CD14-positive monocyte (primary cell): ENCODE data around the gene SDK1. TPM values are rescaled to one million over a fixed set of nuclear protein-coding genes. Genes with fewer than 3 reads are reported as not detected.
A peak's percentile ranks its signal among the peaks of the same experiment; 100 is the strongest.

ENCODE experiments used
- DNase-seq, 3 donors: peaks; one replicate each; pipeline ENCODE4 v3.0.0-alpha.2; 2011 to 2022
- H2AFZ ChIP-seq: 2 replicates; pipeline ENCODE4 v1.6.0; 2012; ENCODE audit warnings: mild to moderate bottlenecking, low read depth, low read length, inconsistent platforms; ENCODE audit not compliant: insufficient read depth, poor library complexity, severe bottlenecking
- H3K27ac ChIP-seq, 2 donors: 1 replicate in 1 of 2; 2 replicates in 1 of 2; pipeline ENCODE4 v1.5.1; 2012 to 2013; ENCODE audit warnings: low read length in 2 of 2, control low read depth in 1 of 2, inconsistent platforms in 1 of 2, low read depth in 1 of 2, mild to moderate bottlenecking in 1 of 2
- H3K27me3 ChIP-seq, 2 donors: one replicate each; pipeline versions ENCODE4 v1.6.0 to v1.6.1; 2011 to 2013; ENCODE audit warnings: low read length in 2 of 2; ENCODE audit not compliant: control insufficient read depth in 2 of 2, insufficient read depth in 2 of 2
- H3K36me3 ChIP-seq, 2 donors: replicated peaks in 1 of 2; 1 replicate in 1 of 2; 2 replicates in 1 of 2; pipeline versions ENCODE4 v1.5.1 to v1.6.1; 2012 to 2013; ENCODE audit warnings: low read length in 2 of 2, control low read depth in 1 of 2, inconsistent platforms in 1 of 2, mild to moderate bottlenecking in 1 of 2; ENCODE audit not compliant: insufficient read depth in 2 of 2, control insufficient read depth in 1 of 2
- H3K4me1 ChIP-seq, 2 donors: 1 replicate in 1 of 2; 2 replicates in 1 of 2; pipeline versions ENCODE4 v1.5.1 to v1.6.1; 2012 to 2013; ENCODE audit warnings: low read length in 2 of 2, control low read depth in 1 of 2, inconsistent platforms in 1 of 2, mild to moderate bottlenecking in 1 of 2, moderate library complexity in 1 of 2; ENCODE audit not compliant: insufficient read depth in 2 of 2, control insufficient read depth in 1 of 2
- H3K4me2 ChIP-seq: replicated peaks from 2 replicates; pipeline ENCODE3; 2012; ENCODE audit warnings: low read length, moderate library complexity, mild to moderate bottlenecking; ENCODE audit not compliant: poor library complexity, severe bottlenecking; ENCODE audit errors: extremely low read depth
- H3K4me3 ChIP-seq, 3 experiments: fragments of 200-600 bp in 1 of 3; sonication (generic) in 1 of 3; replicated peaks in 1 of 3; 1 replicate in 2 of 3; 2 replicates in 1 of 3; pipeline ENCODE4 v1.5.1; 2011 to 2013; ENCODE audit warnings: low read length in 3 of 3, mild to moderate bottlenecking in 3 of 3, control low read depth in 2 of 3, low read depth in 2 of 3, inconsistent platforms in 1 of 3, moderate library complexity in 1 of 3
- H3K79me2 ChIP-seq: 2 replicates; pipeline ENCODE4 v1.6.0; 2012; ENCODE audit warnings: mild to moderate bottlenecking, control low read depth, inconsistent platforms, low read length, moderate library complexity; ENCODE audit not compliant: insufficient read depth
- H3K9ac ChIP-seq: 2 replicates; pipeline ENCODE4 v1.6.0; 2017; ENCODE audit warnings: low read length, mild to moderate bottlenecking; ENCODE audit not compliant: insufficient read depth, poor library complexity, severe bottlenecking
- H3K9me3 ChIP-seq, 2 donors: replicated peaks in 1 of 2; 1 replicate in 1 of 2; 2 replicates in 1 of 2; pipeline versions ENCODE4 v1.5.1 to v1.6.1; 2012 to 2013; ENCODE audit warnings: low read length in 2 of 2, control low read depth in 1 of 2; ENCODE audit not compliant: control insufficient read depth in 1 of 2, insufficient read depth in 1 of 2
- H4K20me1 ChIP-seq: 2 replicates; pipeline ENCODE4 v1.6.0; 2012; ENCODE audit warnings: mild to moderate bottlenecking, low read length, control low read depth, moderate library complexity; ENCODE audit not compliant: insufficient read depth
- H3K27ac Mint-ChIP-seq, 7 donors: one replicate each; pipeline ENCODE4 v1.8.0; 2020; ENCODE audit warnings: mild to moderate bottlenecking in 7 of 7, mixed read lengths in 7 of 7, moderate library complexity in 6 of 7, inconsistent platforms in 2 of 7
- H3K27me3 Mint-ChIP-seq, 3 donors: one replicate each; pipeline ENCODE4 v1.8.0; 2021 to 2022; ENCODE audit warnings: low read depth in 3 of 3, mild to moderate bottlenecking in 3 of 3, mixed read lengths in 3 of 3, moderate library complexity in 3 of 3, inconsistent platforms in 1 of 3
- H3K36me3 Mint-ChIP-seq, 2 donors: one replicate each; pipeline ENCODE4 v1.8.0; 2020; ENCODE audit warnings: mixed read lengths in 2 of 2, inconsistent platforms in 1 of 2, mild to moderate bottlenecking in 1 of 2
- H3K4me1 Mint-ChIP-seq: one replicate; pipeline ENCODE4 v1.8.0; 2020; ENCODE audit warnings: mild to moderate bottlenecking, mixed read lengths
- H3K4me3 Mint-ChIP-seq, 2 donors: one replicate each; pipeline ENCODE4 v1.8.0; 2020; ENCODE audit warnings: mild to moderate bottlenecking in 2 of 2, mixed read lengths in 2 of 2, moderate library complexity in 1 of 2
- H3K9me3 Mint-ChIP-seq, 7 donors: one replicate each; pipeline ENCODE4 v1.8.0; 2020 to 2022; ENCODE audit warnings: mixed read lengths in 7 of 7, mild to moderate bottlenecking in 6 of 7, moderate library complexity in 6 of 7, inconsistent platforms in 2 of 7
- WGBS: methylation state at CpG from one replicate; pipeline ENCODE4 v1.1.5; 2013; ENCODE audit warnings: missing lambda C conversion rate; ENCODE audit not compliant: insufficient coverage; 5-methylcytosine and 5-hydroxymethylcytosine counted together
- intact Hi-C, 2 donors: fragments of 100-400 bp; cut with micrococcal nuclease; formaldehyde crosslinking; loops; one replicate each; pipeline versions ENCODE4 v1.15.0 to v1.15.1; 2023
- polyA plus RNA-seq, 3 donors: library from polyadenylated mRNA; depleted of rRNA in 1 of 3; unstranded in 2 of 3; stranded (reverse) in 1 of 3; fragments of 300-500 nt in 2 of 3; fragments of >200 nt in 1 of 3; fragmentation: Illumina TruSeq in 2 of 3; gene quantifications; 1 replicate in 2 of 3; 2 replicates in 1 of 3; pipeline ENCODE4 v1.2.3, GENCODE V29; 2012 to 2021
- TF ChIP-seq, protein P1 (sequence below): fragments of 200-600 bp; IDR thresholded peaks from one replicate; pipeline ENCODE4 v1.8.0; 2022; ENCODE audit warnings: antibody characterized with exemption, mild to moderate bottlenecking

SDK1 gene
- polyA plus RNA-seq, 3 donors = 0.01 TPM; not detected in 2

DNA sequence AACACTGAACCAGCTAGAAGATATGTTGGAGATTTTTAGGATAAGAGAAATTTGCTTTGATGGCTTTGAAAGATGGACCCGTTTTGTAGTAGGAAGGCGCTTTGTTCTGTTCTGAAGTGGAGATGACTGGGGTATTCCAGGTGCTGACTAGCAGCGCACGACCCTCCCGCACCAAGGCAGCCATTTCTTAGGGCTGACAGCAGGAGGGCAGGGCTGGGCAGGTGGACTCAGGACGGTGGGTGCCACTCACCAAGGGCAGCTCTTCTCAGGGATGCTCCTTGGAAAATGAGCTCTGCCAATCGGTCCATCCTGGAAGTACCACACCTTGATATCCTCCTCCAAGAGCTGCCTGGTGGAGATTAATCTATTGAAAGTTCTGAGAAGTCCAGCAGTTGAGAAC lies 917.4 kb downstream of the SDK1 start:
- Histone ChIP-seq H3K27ac (no peak overlapping the region), H3K79me2 (no peaks in the 10 kb centered on the region), H3K27me3 (no peaks in the 10 kb centered on the region), H3K4me1 (no peaks in the 10 kb centered on the region), H3K4me2 (no peak overlapping the region), H3K9me3 (peaks cover 0 to 14% of the 10 kb centered on the region in 2 donors), H2AFZ (no peak overlapping the region), H3K36me3 (no peaks in the 10 kb centered on the region), H4K20me1 (no peaks in the 10 kb centered on the region), H3K4me3 (no peak overlapping the region), H3K9ac (no peak overlapping the region)
- intact Hi-C loops = no loop called here
- no peaks in the 10 kb centered on the region for H3K4me1 Mint-ChIP-seq
- WGBS = 96% methylated on average over 6 of the region's 7 CpGs
- H3K36me3 Mint-ChIP-seq = no peaks in the 10 kb centered on the region
- H3K27me3 Mint-ChIP-seq = peaks cover 0 to 4% (median 0%) of the 10 kb centered on the region in 3 donors
- no peak overlapping the region for H3K27ac Mint-ChIP-seq
- H3K4me3 Mint-ChIP-seq = no peak overlapping the region
- DNase-seq = no peak
- TF ChIP-seq, protein P1, sequence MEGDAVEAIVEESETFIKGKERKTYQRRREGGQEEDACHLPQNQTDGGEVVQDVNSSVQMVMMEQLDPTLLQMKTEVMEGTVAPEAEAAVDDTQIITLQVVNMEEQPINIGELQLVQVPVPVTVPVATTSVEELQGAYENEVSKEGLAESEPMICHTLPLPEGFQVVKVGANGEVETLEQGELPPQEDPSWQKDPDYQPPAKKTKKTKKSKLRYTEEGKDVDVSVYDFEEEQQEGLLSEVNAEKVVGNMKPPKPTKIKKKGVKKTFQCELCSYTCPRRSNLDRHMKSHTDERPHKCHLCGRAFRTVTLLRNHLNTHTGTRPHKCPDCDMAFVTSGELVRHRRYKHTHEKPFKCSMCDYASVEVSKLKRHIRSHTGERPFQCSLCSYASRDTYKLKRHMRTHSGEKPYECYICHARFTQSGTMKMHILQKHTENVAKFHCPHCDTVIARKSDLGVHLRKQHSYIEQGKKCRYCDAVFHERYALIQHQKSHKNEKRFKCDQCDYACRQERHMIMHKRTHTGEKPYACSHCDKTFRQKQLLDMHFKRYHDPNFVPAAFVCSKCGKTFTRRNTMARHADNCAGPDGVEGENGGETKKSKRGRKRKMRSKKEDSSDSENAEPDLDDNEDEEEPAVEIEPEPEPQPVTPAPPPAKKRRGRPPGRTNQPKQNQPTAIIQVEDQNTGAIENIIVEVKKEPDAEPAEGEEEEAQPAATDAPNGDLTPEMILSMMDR = no peak
- H3K9me3 Mint-ChIP-seq = peaks cover 6 to 48% (median 13%) of the 10 kb centered on the region in 7 donors

DNA sequence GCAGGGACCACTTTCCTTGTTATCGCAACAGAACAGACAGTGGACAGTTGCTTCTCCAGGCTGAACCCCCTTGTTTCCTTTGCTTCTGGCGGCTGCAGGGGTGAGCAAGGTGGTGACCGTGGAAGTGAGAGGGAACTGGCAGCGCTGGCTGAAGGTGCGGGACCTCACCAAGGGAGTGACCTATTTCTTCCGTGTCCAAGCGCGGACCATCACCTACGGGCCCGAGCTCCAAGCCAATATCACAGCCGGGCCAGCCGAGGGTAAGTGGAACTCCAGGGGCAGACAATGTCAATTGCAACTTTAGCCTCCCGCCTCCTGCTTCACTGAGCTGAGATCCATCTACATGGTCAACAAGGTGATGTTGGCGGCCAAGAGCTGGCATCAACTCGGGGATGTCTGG lies 919.0 kb downstream of the SDK1 start:
- no peaks in the 10 kb centered on the region for H3K79me2 ChIP-seq
- Mint-ChIP-seq H3K36me3 (no peaks in the 10 kb centered on the region), H3K4me1 (no peaks in the 10 kb centered on the region), H3K27ac (peak overlapping the region in 1 of 7 donors; percentile 68), H3K9me3 (peaks cover 10 to 58% (median 15%) of the 10 kb centered on the region in 7 donors), H3K4me3 (no peak overlapping the region), H3K27me3 (peaks cover 0 to 4% (median 0%) of the 10 kb centered on the region in 3 donors)
- H3K27me3 ChIP-seq = no peaks in the 10 kb centered on the region
- no peak overlapping the region for H3K4me2 ChIP-seq
- no peak for DNase-seq
- no peak overlapping the region for H3K27ac ChIP-seq
- no peak overlapping the region for H3K9ac ChIP-seq
- H3K4me1 ChIP-seq = no peaks in the 10 kb centered on the region
- H3K9me3 ChIP-seq = peaks cover 0 to 23% of the 10 kb centered on the region in 2 donors
- no peaks in the 10 kb centered on the region for H4K20me1 ChIP-seq
- intact Hi-C loops = no loop called here
- no peak overlapping the region for H3K4me3 ChIP-seq
- TF ChIP-seq, protein P1 = no peak
- 95% methylated on average over 13 of the region's 15 CpGs for WGBS
- no peak overlapping the region for H2AFZ ChIP-seq
- no peaks in the 10 kb centered on the region for H3K36me3 ChIP-seq
